Mucosa of descending colon (tissue), 3 donors: Measurements from ENCODE around the gene IFT43. TPM values are rescaled to one million over a fixed set of nuclear protein-coding genes. Genes with fewer than 3 reads are reported as not detected.

Experiments
- ATAC-seq: fragments of 200-7000 bp; cut with Tn5 transposase; one replicate; pipeline ENCODE4 v1.9.1; 2020; ENCODE audit warnings: mild to moderate bottlenecking, moderate library complexity
- DNase-seq, 3 donors: peaks; one replicate each; pipeline ENCODE4 v3.0.0-alpha.2; 2020
- H3K36me3 ChIP-seq: fragments of 200-600 bp; one replicate; pipeline ENCODE4 v1.8.0; 2021; ENCODE audit warnings: low read depth, mild to moderate bottlenecking
- H3K4me1 ChIP-seq: fragments of 200-600 bp; one replicate; pipeline ENCODE4 v1.8.0; 2021; ENCODE audit warnings: low read depth, mild to moderate bottlenecking
- H3K4me3 ChIP-seq: fragments of 200-600 bp; one replicate; pipeline ENCODE4 v1.8.0; 2021; ENCODE audit warnings: mild to moderate bottlenecking
- H3K9me3 ChIP-seq: fragments of 200-600 bp; one replicate; pipeline ENCODE4 v1.8.0; 2021; ENCODE audit warnings: mild to moderate bottlenecking
- CTCF ChIP-seq: fragments of 200-600 bp; IDR thresholded peaks from one replicate; pipeline ENCODE4 v1.8.0; 2022; ENCODE audit warnings: antibody characterized with exemption, mild to moderate bottlenecking
- intact Hi-C, 2 donors: fragments of 100-400 bp; cut with DNase I in 1 of 2; cut with micrococcal nuclease in 1 of 2; formaldehyde crosslinking; loops; one replicate each; pipeline versions ENCODE4 v1.11.0 to v1.11.1; 2022; cut with DNase I, micrococcal nuclease
- total RNA-seq, 3 donors: library from RNA; stranded (reverse); fragmentation: NEBNext Ultra II Directional in 2 of 3; extraction: Animal tissue kit (Norgen Biotek cat#: 25700) in 2 of 3; gene quantifications; one replicate each; pipeline versions ENCODE4 v1.2.1 to v1.2.4, GENCODE V29; 2021 to 2023
- donor health status: DM: no; HTN: no; CAD: no; lungs with moderate emphysema.
- donor health status: DM: no; HTN: no; CAD: no.
- donor health status: DM: no; HTN: yes; CAD: no.

IFT43 gene
- total RNA-seq, 3 donors from 2014 or later: 27.3 to 64.0 (median 27.5) TPM

- H3K4me1 ChIP-seq: peaks cover 5% of the 10 kb centered on the region
These were observed 839 bp downstream of the IFT43 start for GRCh38 chr14:75986439-75986765.

GRCh38 chr14:75987201-75987970 is 1.8 kb downstream of the IFT43 start:
- no peak for TF ChIP-seq CTCF
- Histone ChIP-seq H3K4me1 (peaks cover 5% of the 10 kb centered on the region), H3K9me3 (no peaks in the 10 kb centered on the region), H3K36me3 (no peaks in the 10 kb centered on the region), H3K4me3 (no peak overlapping the region)
- ATAC-seq (no peak), DNase-seq (no peak)
- intact Hi-C loops: loop anchor here in 1 of 2 donors (10.0 kb wide), 1 partner anchor 283 kb away; no protein-coding TSS in a partner anchor

More at GRCh38 chr14:75986439-75986765, 839 bp downstream of the IFT43 start:
- no peak for TF ChIP-seq CTCF
- ATAC-seq (no peak), DNase-seq (no peak)
- Histone ChIP-seq H3K9me3 (no peaks in the 10 kb centered on the region), H3K36me3 (no peaks in the 10 kb centered on the region), H3K4me3 (no peak overlapping the region)
- intact Hi-C loops: loop anchor here in 1 of 2 donors (10.0 kb wide), 1 partner anchor 282 kb away; no protein-coding TSS in a partner anchor

- ATAC-seq (peak; percentile 50), DNase-seq (no peak)
- Histone ChIP-seq H3K4me3 (no peak overlapping the region), H3K9me3 (no peaks in the 10 kb centered on the region), H3K4me1 (peaks cover 6% of the 10 kb centered on the region), H3K36me3 (no peaks in the 10 kb centered on the region)
- no peak for TF ChIP-seq CTCF
- intact Hi-C loops: loop anchor here in 1 of 2 donors (10.0 kb wide), 1 partner anchor 284 kb away; no protein-coding TSS in a partner anchor
These were observed 3.6 kb downstream of the IFT43 start for GRCh38 chr14:75989134-75989533.

- Histone ChIP-seq H3K9me3 (no peaks in the 10 kb centered on the region), H3K4me1 (peaks cover 6% of the 10 kb centered on the region), H3K4me3 (no peak overlapping the region), H3K36me3 (no peaks in the 10 kb centered on the region)
- ATAC-seq (no peak), DNase-seq (no peak)
- intact Hi-C loops: no loop called here
- TF ChIP-seq CTCF: no peak
These were observed 4.7 kb downstream of the IFT43 start for GRCh38 chr14:75990297-75990696.

GRCh38 chr14:75991753-75992152 is 6.2 kb downstream of the IFT43 start:
- intact Hi-C loops: no loop called here
- peaks cover 2% of the 10 kb centered on the region for H3K4me1 ChIP-seq
- no peak for DNase-seq
- no peaks in the 10 kb centered on the region for H3K36me3 ChIP-seq
- no peak for TF ChIP-seq CTCF
- no peaks in the 10 kb centered on the region for H3K9me3 ChIP-seq
- no peak overlapping the region for H3K4me3 ChIP-seq
- no peak for ATAC-seq
